Endometrium (tissue), 2 donors: ENCODE results near the gene PSMA7.
"Not testable (repeated sequence)": the region's sequence is repeated elsewhere in the genome, so short reads cannot be mapped to it uniquely, and the experiment has no call there.

Experiments
- FAIRE-seq: peaks from 2 replicates; lab custom pipeline; 2012; peaks lifted over from hg19 to GRCh38; lab: Jason Lieb, UNC
- donor health status: control.
- donor health status: control.

The PSMA7 gene

GRCh38 chr20:62155428-62156253 lies 12.4 kb upstream of the PSMA7 start:
- FAIRE-seq = no peak

DNA sequence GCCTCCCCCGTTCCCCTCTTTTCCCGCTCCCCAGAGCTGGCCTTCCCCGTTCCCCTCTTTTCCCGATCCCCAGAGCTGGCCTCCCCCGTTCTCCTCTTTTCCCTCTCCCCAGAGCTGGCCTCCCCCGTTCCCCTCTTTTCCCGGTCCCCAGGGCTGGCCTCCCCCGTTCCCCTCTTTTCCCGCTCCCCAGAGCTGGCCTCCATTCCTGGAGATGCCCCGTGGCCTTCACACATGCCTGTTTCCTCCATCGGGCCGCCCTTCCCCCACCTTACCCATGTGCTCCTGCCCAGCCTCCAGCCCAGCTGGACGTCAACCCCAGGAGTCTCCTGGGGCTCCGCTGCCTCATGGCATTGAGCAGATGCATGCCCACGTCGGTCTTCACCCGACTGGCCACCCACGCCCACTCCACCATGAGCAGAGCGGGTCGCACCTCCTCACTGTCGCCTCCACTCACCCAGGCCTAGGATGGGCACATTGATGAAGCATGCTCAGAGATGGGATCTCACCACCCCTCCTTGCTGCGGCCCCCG lies 8.7 kb upstream of the PSMA7 start:
- no peak for FAIRE-seq

- no peak for FAIRE-seq
Measured at GRCh38 chr20:62151225-62151624, 8.0 kb upstream of the PSMA7 start.

- FAIRE-seq = no peak
Measured at GRCh38 chr20:62150310-62150575, 7.0 kb upstream of the PSMA7 start.

GRCh38 chr20:62149532-62150309 lies 6.5 kb upstream of the PSMA7 start:
- FAIRE-seq = no peak

DNA sequence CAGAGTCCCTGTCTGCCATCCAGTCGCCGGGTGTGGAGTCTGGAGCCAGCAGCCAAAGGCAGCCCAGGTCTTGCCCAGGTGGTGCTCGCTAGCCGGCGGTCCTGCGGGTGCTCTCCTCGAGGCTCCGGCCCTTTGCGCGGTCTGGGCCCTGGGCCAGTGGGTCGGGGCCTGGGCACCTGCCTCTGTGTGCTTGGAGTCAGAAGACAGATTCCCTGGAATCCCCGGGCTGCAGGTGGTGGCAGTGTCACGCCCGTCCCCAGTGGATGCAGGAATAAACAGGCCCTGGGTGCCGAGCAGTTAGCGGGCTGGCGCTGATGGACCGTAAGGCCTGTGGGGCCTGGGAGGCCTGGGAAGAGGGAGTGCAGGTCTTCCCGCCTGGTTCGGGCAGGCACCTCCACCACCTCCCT lies 5.7 kb upstream of the PSMA7 start:
- FAIRE-seq = no peak

GRCh38 chr20:62148383-62148782 lies 5.2 kb upstream of the PSMA7 start:
- not testable (repeated sequence) for FAIRE-seq

- FAIRE-seq = no peak
Measured at GRCh38 chr20:62147528-62147927, 4.3 kb upstream of the PSMA7 start.

- FAIRE-seq = no peak
Measured at GRCh38 chr20:62147125-62147524, 3.9 kb upstream of the PSMA7 start.

GRCh38 chr20:62146019-62146755 lies 3.0 kb upstream of the PSMA7 start:
- FAIRE-seq = no peak

DNA sequence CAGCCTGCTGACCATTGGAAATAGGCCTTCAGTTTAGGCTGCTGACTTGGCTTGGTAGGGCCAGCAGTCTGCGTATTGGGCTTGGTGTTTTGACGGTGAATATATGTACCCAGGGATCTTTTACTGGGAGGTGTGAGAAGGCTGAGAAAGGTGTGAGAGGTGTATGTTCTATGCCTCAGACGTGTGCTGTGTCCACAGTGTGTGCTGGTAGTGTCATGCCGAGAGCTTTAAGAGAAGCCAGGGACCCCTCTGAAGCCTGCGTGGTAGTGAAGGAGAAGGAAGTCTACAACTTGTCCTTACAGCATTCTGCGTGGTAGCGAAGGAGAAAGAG lies 2.5 kb upstream of the PSMA7 start:
- FAIRE-seq = no peak

GRCh38 chr20:62143957-62144825 lies 997 bp upstream of the PSMA7 start:
- no peak for FAIRE-seq

DNA sequence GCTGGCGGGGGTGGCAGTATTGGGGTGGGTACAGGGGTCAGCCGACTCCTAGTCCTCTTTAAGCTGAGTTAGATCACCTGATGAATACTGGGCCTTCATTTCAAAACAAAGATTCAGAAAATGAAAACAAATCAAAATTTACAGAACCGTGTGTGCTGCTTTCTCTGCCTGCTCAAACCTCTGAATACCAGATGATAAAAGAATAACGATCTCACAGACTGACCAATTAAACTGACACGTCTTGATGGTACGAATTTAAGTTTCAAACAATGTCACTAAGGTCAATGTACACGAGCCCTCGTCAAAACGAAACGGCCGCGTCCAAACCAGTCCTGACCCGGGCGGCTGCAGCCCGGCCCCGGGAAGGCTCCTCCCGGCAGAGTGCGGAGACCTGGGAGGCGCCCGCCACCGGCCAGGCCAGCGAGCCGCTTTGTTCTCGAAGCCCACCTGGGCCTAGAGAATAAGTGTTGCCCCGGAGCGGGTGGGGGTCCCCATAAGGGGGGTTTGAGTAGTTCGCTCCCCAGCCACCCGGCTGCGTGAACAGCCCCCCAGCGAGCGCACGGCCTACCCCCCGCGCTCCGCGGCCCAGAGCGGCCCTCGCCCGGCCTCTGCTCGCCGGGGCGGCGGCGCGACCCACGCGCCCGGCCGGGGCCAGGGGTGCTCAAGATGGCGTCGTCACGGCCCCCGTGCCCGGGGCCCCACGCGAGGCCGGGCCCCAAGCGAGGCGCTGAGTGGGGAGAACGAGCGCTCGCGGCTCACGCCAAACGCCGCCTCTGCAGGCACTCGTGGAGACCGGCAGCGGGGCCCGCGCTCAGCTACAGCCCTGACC lies 728 bp downstream of the PSMA7 start:
- FAIRE-seq = no peak

GRCh38 chr20:62141397-62142251 lies 1.6 kb downstream of the PSMA7 start:
- FAIRE-seq = no peak

- no peak for FAIRE-seq
Measured at GRCh38 chr20:62141043-62141396, 2.2 kb downstream of the PSMA7 start.

DNA sequence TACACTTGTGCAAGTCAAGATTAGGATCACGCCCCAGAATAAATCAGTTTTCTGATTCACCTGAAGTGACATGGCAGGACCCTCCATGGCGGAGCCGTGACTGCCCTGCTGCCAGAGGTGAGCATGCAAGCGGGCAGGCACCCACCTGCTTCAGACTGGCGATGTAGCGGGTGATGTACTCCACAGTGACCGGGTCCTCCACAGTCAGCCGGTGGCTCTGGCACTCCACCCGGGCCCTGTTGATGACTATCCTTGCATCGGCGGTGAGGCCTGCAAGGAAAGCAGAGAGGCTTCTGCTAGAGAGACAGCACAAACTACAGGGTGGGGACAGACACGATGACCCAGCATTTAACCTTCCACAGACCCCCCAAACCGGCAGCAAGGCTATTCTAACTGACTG lies 3.6 kb downstream of the PSMA7 start:
- no peak for FAIRE-seq

DNA sequence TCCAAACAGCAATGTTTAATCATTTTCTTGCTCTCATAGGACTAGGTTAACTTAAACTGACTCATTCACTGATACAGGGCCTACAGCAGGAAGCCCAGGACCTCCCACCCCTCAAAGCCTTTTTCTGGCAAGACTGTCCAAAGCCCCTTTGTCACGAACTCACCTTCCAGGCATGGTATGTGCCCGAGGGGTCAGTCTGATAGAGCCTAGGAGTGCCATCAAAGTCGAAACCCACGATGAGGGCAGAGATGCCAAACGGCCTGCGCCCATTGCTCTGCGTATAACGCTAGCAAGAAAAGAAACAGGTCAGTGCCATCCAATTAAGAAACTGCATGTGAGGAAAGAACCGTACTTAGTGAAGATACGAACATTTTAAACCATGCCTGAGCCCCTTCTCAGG lies 4.3 kb downstream of the PSMA7 start:
- no peak for FAIRE-seq

DNA sequence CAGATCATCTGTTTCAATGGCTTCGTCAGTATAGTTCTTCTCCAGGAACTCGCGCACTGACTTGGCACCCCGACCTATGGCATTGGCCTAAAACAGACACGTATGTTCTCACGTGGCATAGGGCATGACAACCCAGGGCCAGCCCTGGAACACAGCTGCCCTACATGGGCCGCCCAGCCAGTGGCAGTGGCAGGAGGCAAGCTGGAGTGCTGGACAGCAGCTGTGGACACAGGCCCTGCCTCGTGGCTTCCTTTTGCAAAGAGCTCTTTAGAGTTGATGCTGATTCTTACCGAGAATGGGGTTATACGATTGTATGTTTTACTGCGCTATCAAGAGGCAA lies 5.0 kb downstream of the PSMA7 start:
- FAIRE-seq = no peak

GRCh38 chr20:62137478-62138203 lies 5.6 kb downstream of the PSMA7 start:
- no peak for FAIRE-seq

- no peak for FAIRE-seq
Measured at GRCh38 chr20:62137092-62137384, 6.2 kb downstream of the PSMA7 start.
